ENCODE data around the gene MCM8. TPM values are rescaled to one million over a fixed set of nuclear protein-coding genes. Genes with fewer than 3 reads are reported as not detected.

Gene MCM8
- total RNA-seq, 4 donors from 2014 or later: 4.0 to 5.6 (median 4.4) TPM

- Histone ChIP-seq H3K9me3 (no peaks in the 10 kb centered on the region), H3K4me3 (no peak overlapping the region), H3K27ac (replicated peaks in 1 of 4) (no peak overlapping the region), H3K4me1 (no peaks in the 10 kb centered on the region), H3K27me3 (no peaks in the 10 kb centered on the region), H3K36me3 (peaks cover 6 to 56% (median 19%) of the 10 kb centered on the region in 4 donors)
- WGBS: 95% methylated on average over 6 of the region's 6 CpGs
- DNase-seq (ENCODE audit: extremely low spot score): no peak
- TF ChIP-seq EP300 (IDR thresholded peaks at IDR 0.05) (no peak), POLR2AphosphoS5 (IDR thresholded peaks at IDR 0.05) (no peak), POLR2A (IDR thresholded peaks at IDR 0.05; ENCODE audit: low read depth) (no peak), CTCF (IDR thresholded peaks at IDR 0.05) (no peak)
- intact Hi-C loops (cut with DNase I): no loop called here
These were observed 17.0 kb downstream of the MCM8 start for GRCh38 chr20:5967469-5967868.

GRCh38 chr20:5968462-5968861, 18.0 kb downstream of the MCM8 start:
- no peak for TF ChIP-seq POLR2AphosphoS5 (IDR thresholded peaks at IDR 0.05)
- no peak for TF ChIP-seq POLR2A (IDR thresholded peaks at IDR 0.05; ENCODE audit: low read depth)
- TF ChIP-seq EP300 (IDR thresholded peaks at IDR 0.05): no peak

GRCh38 chr20:5969348-5969935, 19.0 kb downstream of the MCM8 start:
- 88% methylated on average over 9 of the region's 9 CpGs for WGBS
- TF ChIP-seq POLR2A (IDR thresholded peaks at IDR 0.05; ENCODE audit: low read depth): no peak
- no peak for TF ChIP-seq CTCF (IDR thresholded peaks at IDR 0.05)
- TF ChIP-seq EP300 (IDR thresholded peaks at IDR 0.05): no peak
- no peak for TF ChIP-seq POLR2AphosphoS5 (IDR thresholded peaks at IDR 0.05)
- Histone ChIP-seq H3K9me3 (no peaks in the 10 kb centered on the region), H3K27ac (replicated peaks in 1 of 4) (no peak overlapping the region), H3K27me3 (no peaks in the 10 kb centered on the region), H3K4me1 (no peaks in the 10 kb centered on the region), H3K36me3 (peaks cover 6 to 57% (median 15%) of the 10 kb centered on the region in 4 donors), H3K4me3 (no peak overlapping the region)
- DNase-seq (ENCODE audit: extremely low spot score): no peak
- intact Hi-C loops (cut with DNase I): no loop called here

More at GRCh38 chr20:5968462-5968861, 18.0 kb downstream of the MCM8 start:
- intact Hi-C loops (cut with DNase I): no loop called here
- DNase-seq (ENCODE audit: extremely low spot score): no peak
- Histone ChIP-seq H3K4me3 (no peak overlapping the region), H3K27ac (replicated peaks in 1 of 4) (no peak overlapping the region), H3K9me3 (no peaks in the 10 kb centered on the region), H3K36me3 (peaks cover 6 to 57% (median 19%) of the 10 kb centered on the region in 4 donors), H3K27me3 (no peaks in the 10 kb centered on the region), H3K4me1 (no peaks in the 10 kb centered on the region)
- WGBS: 93% methylated on average over 3 of the region's 3 CpGs

GRCh38 chr20:5969940-5970339, 19.5 kb downstream of the MCM8 start:
- Histone ChIP-seq H3K9me3 (no peaks in the 10 kb centered on the region), H3K36me3 (peaks cover 6 to 57% (median 16%) of the 10 kb centered on the region in 4 donors)
- DNase-seq (ENCODE audit: extremely low spot score): no peak

GRCh38 chr20:5970381-5970780, 19.9 kb downstream of the MCM8 start:
- H3K4me3 ChIP-seq: no peak overlapping the region
- no peaks in the 10 kb centered on the region for H3K27me3 ChIP-seq
- H3K27ac ChIP-seq (replicated peaks in 1 of 4): no peak overlapping the region
- intact Hi-C loops (cut with DNase I): no loop called here
- peaks cover 6 to 54% (median 17%) of the 10 kb centered on the region in 4 donors for H3K36me3 ChIP-seq
- no peak for DNase-seq (ENCODE audit: extremely low spot score)
- TF ChIP-seq POLR2AphosphoS5 (IDR thresholded peaks at IDR 0.05) (no peak), EP300 (IDR thresholded peaks at IDR 0.05) (no peak), CTCF (IDR thresholded peaks at IDR 0.05) (no peak), POLR2A (IDR thresholded peaks at IDR 0.05; ENCODE audit: low read depth) (no peak)
- 100% methylated on average over 2 of the region's 2 CpGs for WGBS
- H3K4me1 ChIP-seq: no peaks in the 10 kb centered on the region
- no peaks in the 10 kb centered on the region for H3K9me3 ChIP-seq

More at GRCh38 chr20:5969940-5970339, 19.5 kb downstream of the MCM8 start:
- H3K27ac ChIP-seq (replicated peaks in 1 of 4): no peak overlapping the region
- intact Hi-C loops (cut with DNase I): no loop called here
- TF ChIP-seq CTCF (IDR thresholded peaks at IDR 0.05): no peak
- TF ChIP-seq POLR2AphosphoS5 (IDR thresholded peaks at IDR 0.05): no peak
- no peak for TF ChIP-seq EP300 (IDR thresholded peaks at IDR 0.05)
- no peak for TF ChIP-seq POLR2A (IDR thresholded peaks at IDR 0.05; ENCODE audit: low read depth)
- H3K4me1 ChIP-seq: no peaks in the 10 kb centered on the region
- no peak overlapping the region for H3K4me3 ChIP-seq
- H3K27me3 ChIP-seq: no peaks in the 10 kb centered on the region
